Measurements from ENCODE around the gene PATE1. TPM values are rescaled to one million over a fixed set of nuclear protein-coding genes. Genes with fewer than 3 reads are reported as not detected.

The PATE1 gene
- total RNA-seq, 2 donors from 2014 or later, result not detected

DNA sequence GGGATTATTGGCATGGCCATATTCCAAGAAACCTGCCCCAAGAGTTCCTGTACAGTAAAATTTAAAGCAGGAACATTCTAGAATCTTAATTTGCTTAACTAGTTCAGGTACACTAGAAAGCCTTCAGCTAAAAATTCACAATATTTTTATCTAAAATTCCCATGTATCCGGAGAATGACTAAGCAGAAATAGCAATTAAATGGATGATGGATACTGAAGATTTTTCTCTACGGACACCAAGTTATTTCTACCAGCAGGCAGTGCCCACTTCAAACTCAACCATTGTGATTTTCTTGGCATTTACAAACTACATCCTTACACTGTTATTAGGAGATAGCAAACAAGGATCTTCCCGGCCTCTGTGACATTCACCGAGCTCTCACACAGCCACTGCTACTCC is 44.7 kb downstream of the PATE1 start:
- TF ChIP-seq, protein P1, sequence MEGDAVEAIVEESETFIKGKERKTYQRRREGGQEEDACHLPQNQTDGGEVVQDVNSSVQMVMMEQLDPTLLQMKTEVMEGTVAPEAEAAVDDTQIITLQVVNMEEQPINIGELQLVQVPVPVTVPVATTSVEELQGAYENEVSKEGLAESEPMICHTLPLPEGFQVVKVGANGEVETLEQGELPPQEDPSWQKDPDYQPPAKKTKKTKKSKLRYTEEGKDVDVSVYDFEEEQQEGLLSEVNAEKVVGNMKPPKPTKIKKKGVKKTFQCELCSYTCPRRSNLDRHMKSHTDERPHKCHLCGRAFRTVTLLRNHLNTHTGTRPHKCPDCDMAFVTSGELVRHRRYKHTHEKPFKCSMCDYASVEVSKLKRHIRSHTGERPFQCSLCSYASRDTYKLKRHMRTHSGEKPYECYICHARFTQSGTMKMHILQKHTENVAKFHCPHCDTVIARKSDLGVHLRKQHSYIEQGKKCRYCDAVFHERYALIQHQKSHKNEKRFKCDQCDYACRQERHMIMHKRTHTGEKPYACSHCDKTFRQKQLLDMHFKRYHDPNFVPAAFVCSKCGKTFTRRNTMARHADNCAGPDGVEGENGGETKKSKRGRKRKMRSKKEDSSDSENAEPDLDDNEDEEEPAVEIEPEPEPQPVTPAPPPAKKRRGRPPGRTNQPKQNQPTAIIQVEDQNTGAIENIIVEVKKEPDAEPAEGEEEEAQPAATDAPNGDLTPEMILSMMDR (IDR thresholded peaks at IDR 0.05), result no peak
- Histone ChIP-seq H3K4me3 (no peak overlapping the region), H3K4me1 (no peaks in the 10 kb centered on the region), H3K9ac (ENCODE audit: low read depth in 2 of 2, low read length in 2 of 2) (no peak overlapping the region), H3K36me3 (no peaks in the 10 kb centered on the region), H3K9me3 (no peaks in the 10 kb centered on the region), H3K27me3 (no peaks in the 10 kb centered on the region), H3K27ac (no peak overlapping the region)
- intact Hi-C loops (cut with DNase I), result no loop called here
- DNase-seq, result no peak

DNA sequence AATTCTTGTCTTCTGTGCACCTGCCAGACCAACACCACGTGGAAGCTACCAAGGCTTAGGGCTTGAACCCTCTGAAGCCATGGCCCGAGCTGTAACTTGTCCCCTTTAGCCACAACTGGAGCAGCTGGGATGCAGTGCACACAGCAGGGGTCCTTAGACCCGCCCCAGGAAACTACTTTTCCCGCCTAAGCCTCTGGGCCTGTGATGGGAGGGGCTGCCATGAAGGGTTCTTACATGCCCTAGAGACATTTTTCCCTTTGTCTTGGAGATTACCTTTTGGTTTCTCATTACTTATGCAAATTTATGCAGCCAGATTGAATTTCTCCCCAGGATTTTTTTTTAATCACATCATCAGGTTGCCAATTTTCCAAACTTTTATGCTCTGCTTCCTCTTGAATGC is 51.6 kb downstream of the PATE1 start:
- H3K27me3 ChIP-seq, result no peaks in the 10 kb centered on the region

More for the DNA sequence above, 51.6 kb downstream of the PATE1 start:
- DNase-seq, result no peak
- Histone ChIP-seq H3K36me3 (no peaks in the 10 kb centered on the region), H3K4me1 (no peaks in the 10 kb centered on the region), H3K4me3 (no peak overlapping the region), H3K9ac (ENCODE audit: low read depth in 2 of 2, low read length in 2 of 2) (no peak overlapping the region), H3K9me3 (no peaks in the 10 kb centered on the region), H3K27ac (no peak overlapping the region)
- TF ChIP-seq, protein P1 (IDR thresholded peaks at IDR 0.05), result no peak
- intact Hi-C loops (cut with DNase I), result no loop called here

Other genes with a start within 250 kb of the PATE1 start
- 100 to 1,000 TPM in 1 of 2 donors, 10 to 100 TPM in 1; 82.3 to 127 TPM for gene EI24, start 176.8 kb upstream of the PATE1 start, total RNA-seq
- gene STT3A, start 153.4 kb upstream of the PATE1 start, total RNA-seq, result 100 to 1,000 TPM; 130 to 183 TPM
- 10 to 100 TPM; 15.6 to 44.6 TPM for gene CHEK1, start 121.1 kb upstream of the PATE1 start, total RNA-seq
- gene ACRV1, start 65.4 kb upstream of the PATE1 start, total RNA-seq, result not detected
- not detected for gene PATE2, start 32.5 kb downstream of the PATE1 start, total RNA-seq
- not detected for gene PATE3, start 41.8 kb downstream of the PATE1 start, total RNA-seq
- not detected for gene PATE4, start 87.0 kb downstream of the PATE1 start, total RNA-seq
- gene HYLS1, start 141.4 kb downstream of the PATE1 start, total RNA-seq, result 1 to 10 TPM; 5.6 to 8.2 TPM
- gene PUS3, start 156.9 kb downstream of the PATE1 start, total RNA-seq, result 1 to 10 TPM; 6.8 to 8.4 TPM
- gene DDX25, start 158.2 kb downstream of the PATE1 start, total RNA-seq, result under 1 TPM in 1 of 2 donors, not detected in 1; 0.16 TPM
- gene VSIG10L2, start 199.8 kb downstream of the PATE1 start, total RNA-seq, result not detected